Measurements from ENCODE around the gene CYB561. TPM values are rescaled to one million over a fixed set of nuclear protein-coding genes. Genes with fewer than 3 reads are reported as not detected.

Gene CYB561
- total RNA-seq, 4 donors from 2014 or later = 21.4 to 52.5 (median 35.0) TPM

DNA sequence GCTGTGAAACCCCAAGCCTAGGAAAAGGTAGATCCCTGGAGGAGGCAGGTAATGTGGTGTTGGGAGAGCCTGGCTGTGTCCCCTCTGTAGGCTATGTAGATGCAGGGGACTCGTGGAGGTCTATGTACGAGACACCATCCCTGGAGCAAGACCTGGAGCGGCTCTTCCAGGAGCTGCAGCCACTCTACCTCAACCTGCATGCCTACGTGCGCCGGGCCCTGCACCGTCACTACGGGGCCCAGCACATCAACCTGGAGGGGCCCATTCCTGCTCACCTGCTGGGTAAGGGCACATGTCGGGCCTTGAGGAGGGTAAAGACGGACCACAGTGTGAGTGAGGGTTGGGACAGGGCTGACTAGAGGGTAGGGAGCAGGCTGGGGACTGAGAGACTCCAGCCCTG, 42.7 kb upstream of the CYB561 start:
- DNase-seq (ENCODE audit: low spot score in 2 of 2) = no peak
- no peaks in the 10 kb centered on the region for H3K27me3 ChIP-seq
- H3K27ac ChIP-seq = no peak overlapping the region
- no peaks in the 10 kb centered on the region for H3K4me1 ChIP-seq
- 91% methylated on average over 10 of the region's 10 CpGs for WGBS, 2 donors
- H3K4me3 ChIP-seq = no peak overlapping the region
- H3K9me3 ChIP-seq = no peaks in the 10 kb centered on the region
- no peaks in the 10 kb centered on the region for H3K36me3 ChIP-seq
- TF ChIP-seq EP300 (IDR thresholded peaks at IDR 0.05) = no peak

GRCh38 chr17:63487014-63487339, 40.9 kb upstream of the CYB561 start:
- Histone ChIP-seq H3K4me3 (no peak overlapping the region), H3K4me1 (no peaks in the 10 kb centered on the region), H3K9me3 (no peaks in the 10 kb centered on the region), H3K36me3 (no peaks in the 10 kb centered on the region), H3K27me3 (no peaks in the 10 kb centered on the region), H3K27ac (no peak overlapping the region)
- WGBS, 2 donors = 83 to 88% methylated on average over 7 to 11 of the region's 11 CpGs
- TF ChIP-seq EP300 (IDR thresholded peaks at IDR 0.05) (no peak), POLR2A (IDR thresholded peaks at IDR 0.05) (no peak)
- TF ChIP-seq, protein P1, sequence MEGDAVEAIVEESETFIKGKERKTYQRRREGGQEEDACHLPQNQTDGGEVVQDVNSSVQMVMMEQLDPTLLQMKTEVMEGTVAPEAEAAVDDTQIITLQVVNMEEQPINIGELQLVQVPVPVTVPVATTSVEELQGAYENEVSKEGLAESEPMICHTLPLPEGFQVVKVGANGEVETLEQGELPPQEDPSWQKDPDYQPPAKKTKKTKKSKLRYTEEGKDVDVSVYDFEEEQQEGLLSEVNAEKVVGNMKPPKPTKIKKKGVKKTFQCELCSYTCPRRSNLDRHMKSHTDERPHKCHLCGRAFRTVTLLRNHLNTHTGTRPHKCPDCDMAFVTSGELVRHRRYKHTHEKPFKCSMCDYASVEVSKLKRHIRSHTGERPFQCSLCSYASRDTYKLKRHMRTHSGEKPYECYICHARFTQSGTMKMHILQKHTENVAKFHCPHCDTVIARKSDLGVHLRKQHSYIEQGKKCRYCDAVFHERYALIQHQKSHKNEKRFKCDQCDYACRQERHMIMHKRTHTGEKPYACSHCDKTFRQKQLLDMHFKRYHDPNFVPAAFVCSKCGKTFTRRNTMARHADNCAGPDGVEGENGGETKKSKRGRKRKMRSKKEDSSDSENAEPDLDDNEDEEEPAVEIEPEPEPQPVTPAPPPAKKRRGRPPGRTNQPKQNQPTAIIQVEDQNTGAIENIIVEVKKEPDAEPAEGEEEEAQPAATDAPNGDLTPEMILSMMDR (IDR thresholded peaks at IDR 0.05) = no peak
- no peak for DNase-seq (ENCODE audit: low spot score in 2 of 2)

- H3K4me3 ChIP-seq = no peak overlapping the region
- H3K27ac ChIP-seq = no peak overlapping the region
- H3K9me3 ChIP-seq = no peaks in the 10 kb centered on the region
- TF ChIP-seq POLR2A (IDR thresholded peaks at IDR 0.05) (no peak), EP300 (IDR thresholded peaks at IDR 0.05) (no peak)
- TF ChIP-seq, protein P1 (IDR thresholded peaks at IDR 0.05) = no peak
- no peaks in the 10 kb centered on the region for H3K4me1 ChIP-seq
- no peaks in the 10 kb centered on the region for H3K27me3 ChIP-seq
- H3K36me3 ChIP-seq = no peaks in the 10 kb centered on the region
- DNase-seq (ENCODE audit: low spot score in 2 of 2) = no peak
- WGBS, 2 donors = 72 to 73% methylated on average over 10 to 12 of the region's 12 CpGs
Observed at GRCh38 chr17:63486317-63487013, 40.4 kb upstream of the CYB561 start.

GRCh38 chr17:63483655-63484575, 37.8 kb upstream of the CYB561 start:
- H3K9me3 ChIP-seq = no peaks in the 10 kb centered on the region
- TF ChIP-seq EP300 (IDR thresholded peaks at IDR 0.05) (no peak), POLR2A (IDR thresholded peaks at IDR 0.05) (no peak)
- TF ChIP-seq, protein P1 (IDR thresholded peaks at IDR 0.05) = no peak
- H3K4me3 ChIP-seq = no peak overlapping the region
- 91% methylated on average over 9 to 14 of the region's 16 CpGs for WGBS, 2 donors
- H3K27ac ChIP-seq = no peak overlapping the region
- peaks cover 0 to 4% (median 0%) of the 10 kb centered on the region in 4 donors for H3K4me1 ChIP-seq
- peaks cover 0 to 4% of the 10 kb centered on the region in 2 donors for H3K27me3 ChIP-seq
- DNase-seq (ENCODE audit: low spot score in 2 of 2) = no peak
- H3K36me3 ChIP-seq = no peaks in the 10 kb centered on the region

GRCh38 chr17:63483038-63483437, 36.9 kb upstream of the CYB561 start:
- H3K4me1 ChIP-seq = peaks cover 0 to 12% (median 2%) of the 10 kb centered on the region in 4 donors
- no peaks in the 10 kb centered on the region for H3K9me3 ChIP-seq
- WGBS, 2 donors = 63 to 72% methylated on average over 10 of the region's 10 CpGs
- no peaks in the 10 kb centered on the region for H3K36me3 ChIP-seq
- no peak for DNase-seq (ENCODE audit: low spot score in 2 of 2)
- H3K27ac ChIP-seq = no peak overlapping the region
- H3K27me3 ChIP-seq = peaks cover 0 to 11% of the 10 kb centered on the region in 2 donors
- TF ChIP-seq, protein P1 (IDR thresholded peaks at IDR 0.05) = no peak
- TF ChIP-seq POLR2A (IDR thresholded peaks at IDR 0.05) (no peak), EP300 (IDR thresholded peaks at IDR 0.05) (no peak)
- no peak overlapping the region for H3K4me3 ChIP-seq

Measured in tibial nerve (tissue), 4 donors.